Heart left ventricle (tissue), 13 donors: ENCODE measurements around the gene OSBPL7.

Experiments used
- POLR2A ChIP-seq, 2 donors: fragments of 450-650 bp; IDR thresholded peaks; one replicate each; pipeline ENCODE4 v1.6.1; 2017; ENCODE audit warnings: antibody characterized with exemption in 2 of 2, mild to moderate bottlenecking in 2 of 2, moderate library complexity in 2 of 2
- TF ChIP-seq, protein P1 (sequence below), 12 donors: fragments of 200-600 bp; sonication (generic) in 4 of 12; IDR thresholded peaks; one replicate each; pipeline versions ENCODE4 v1.5.0 to v1.8.0; 2018 to 2022; ENCODE audit warnings: antibody characterized with exemption in 12 of 12, mild to moderate bottlenecking in 5 of 12
- donor health status: ischemic (EF 13 %, LVEDD 7.1; RV severe dilation, severe dysfunction).
- donor health status: DM: no; HTN: yes; CAD: no.
- donor health status: DM: no; HTN: no; CAD: no.
- donor health status: ischemic (EF 25% LVEDD 6.9; RV normal size, moderate dysfunction).
- donor health status: ischemic (EF 25% LVEDD 5.7; RV mildly dilated, moderate dysfunction).
- donor health status: ischemic (EF 35%, LVEDD 5.7; RV mildly dilated, moderate dysfunction).
- donor health status: nonischemic (EF 11% LVEDD 7.7; RV severe dilation, severe dysfunction).
- donor health status: DM: yes; HTN: yes; CAD: no.
- donor health status: PGD.
- donor health status: ischemic (EF 29% LVEDD 5.4; RV normal size, mild dysfunction).
- donor health status: nonischemic (EF 23%, LVEDD 6.1; RV moderate dilation, normal function).

DNA sequence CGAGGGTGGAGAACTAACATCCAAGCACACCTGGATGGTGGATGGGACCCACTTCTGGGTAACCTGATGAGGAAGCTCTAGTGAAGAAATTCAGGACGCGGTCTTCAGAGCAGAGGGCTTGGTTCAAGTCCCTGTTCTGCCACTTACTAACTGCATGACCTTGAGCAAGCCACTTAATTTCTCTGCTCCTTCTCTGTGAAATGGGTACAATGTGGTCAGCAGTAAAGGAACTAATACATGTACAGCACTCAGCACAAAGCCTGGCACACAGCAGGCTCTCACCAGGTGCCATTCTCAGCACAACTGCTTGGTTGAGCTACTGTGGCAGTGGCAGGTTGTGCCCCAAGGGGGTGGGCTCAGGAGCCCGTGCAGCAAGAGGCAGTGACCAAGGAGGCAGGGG is 1.9 kb upstream of the OSBPL7 start:
- TF ChIP-seq, protein P1, sequence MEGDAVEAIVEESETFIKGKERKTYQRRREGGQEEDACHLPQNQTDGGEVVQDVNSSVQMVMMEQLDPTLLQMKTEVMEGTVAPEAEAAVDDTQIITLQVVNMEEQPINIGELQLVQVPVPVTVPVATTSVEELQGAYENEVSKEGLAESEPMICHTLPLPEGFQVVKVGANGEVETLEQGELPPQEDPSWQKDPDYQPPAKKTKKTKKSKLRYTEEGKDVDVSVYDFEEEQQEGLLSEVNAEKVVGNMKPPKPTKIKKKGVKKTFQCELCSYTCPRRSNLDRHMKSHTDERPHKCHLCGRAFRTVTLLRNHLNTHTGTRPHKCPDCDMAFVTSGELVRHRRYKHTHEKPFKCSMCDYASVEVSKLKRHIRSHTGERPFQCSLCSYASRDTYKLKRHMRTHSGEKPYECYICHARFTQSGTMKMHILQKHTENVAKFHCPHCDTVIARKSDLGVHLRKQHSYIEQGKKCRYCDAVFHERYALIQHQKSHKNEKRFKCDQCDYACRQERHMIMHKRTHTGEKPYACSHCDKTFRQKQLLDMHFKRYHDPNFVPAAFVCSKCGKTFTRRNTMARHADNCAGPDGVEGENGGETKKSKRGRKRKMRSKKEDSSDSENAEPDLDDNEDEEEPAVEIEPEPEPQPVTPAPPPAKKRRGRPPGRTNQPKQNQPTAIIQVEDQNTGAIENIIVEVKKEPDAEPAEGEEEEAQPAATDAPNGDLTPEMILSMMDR (IDR thresholded peaks at IDR 0.05), result no peak
- no peak for TF ChIP-seq POLR2A (IDR thresholded peaks at IDR 0.05)
